NCI-H2029 treated with DMSO at 0.1 percent for 48 hours (cell line): ENCODE measurements around the gene UBR3.
"Not testable (repeated sequence)": the region's sequence is repeated elsewhere in the genome, so short reads cannot be mapped to it uniquely, and the experiment has no call there.

Source experiments
- DNase-seq: peaks from one replicate; lab custom pipeline; 2025; lab: John Stamatoyannopoulos, UW

UBR3 gene

GRCh38 chr2:169955940-169956339 is 128.7 kb downstream of the UBR3 start:
- no peak for DNase-seq

DNA sequence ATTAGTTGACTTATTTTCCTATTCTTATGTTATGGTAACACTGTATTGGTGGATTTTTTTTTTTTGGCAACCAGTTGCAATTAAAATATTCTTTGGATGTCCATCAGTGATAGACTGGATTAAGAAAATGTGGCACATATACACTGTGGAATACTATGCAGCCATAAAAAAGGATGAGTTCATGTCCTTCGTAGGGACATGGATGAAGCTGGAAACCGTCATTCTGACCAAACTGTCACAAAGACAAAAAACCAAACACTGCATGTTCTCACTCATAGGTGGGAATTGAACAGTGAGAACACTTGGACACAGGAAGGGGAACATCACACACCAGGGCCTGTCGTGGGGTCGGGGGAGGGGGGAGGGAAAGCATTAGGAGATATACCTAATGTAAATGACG is 130.0 kb downstream of the UBR3 start:
- DNase-seq: not testable (repeated sequence)

DNA sequence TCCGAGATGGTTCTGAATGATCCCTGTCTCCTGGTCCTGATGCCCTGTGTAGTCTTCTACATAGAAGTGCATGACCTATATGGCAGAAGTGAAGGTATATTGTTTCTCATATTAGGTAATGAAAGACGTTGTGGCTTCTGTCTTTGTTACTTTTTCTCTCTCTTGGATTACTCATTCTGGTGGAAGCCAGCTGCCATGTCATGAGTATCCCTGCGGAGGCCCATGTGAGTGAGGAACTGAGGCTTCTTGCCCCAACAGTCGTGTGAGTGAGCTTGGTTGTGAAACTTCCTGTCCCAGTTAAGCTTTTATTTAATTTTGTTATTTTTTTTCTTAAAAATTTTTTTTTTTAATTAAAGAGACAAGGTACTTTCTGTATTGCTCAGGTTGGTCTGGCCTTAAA is 134.7 kb downstream of the UBR3 start:
- DNase-seq: no peak

DNA sequence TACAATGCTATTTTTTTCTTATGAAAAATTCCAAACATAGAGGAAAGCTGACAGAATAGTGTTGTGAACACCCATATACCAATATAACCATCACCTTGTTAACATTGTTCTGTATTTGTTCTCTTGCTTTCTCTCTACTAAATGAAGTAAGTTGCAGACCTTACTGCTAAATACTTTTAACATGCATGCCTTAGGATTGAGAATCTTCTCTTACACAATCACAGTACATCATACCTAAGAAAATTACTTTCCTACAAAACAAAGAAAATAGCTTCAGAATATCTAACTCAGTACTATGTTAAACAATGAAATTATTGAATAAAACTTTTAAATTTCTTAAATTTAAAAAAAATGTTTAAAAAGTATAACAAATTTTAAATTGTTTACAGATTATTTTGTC is 136.5 kb downstream of the UBR3 start:
- DNase-seq: no peak

DNA sequence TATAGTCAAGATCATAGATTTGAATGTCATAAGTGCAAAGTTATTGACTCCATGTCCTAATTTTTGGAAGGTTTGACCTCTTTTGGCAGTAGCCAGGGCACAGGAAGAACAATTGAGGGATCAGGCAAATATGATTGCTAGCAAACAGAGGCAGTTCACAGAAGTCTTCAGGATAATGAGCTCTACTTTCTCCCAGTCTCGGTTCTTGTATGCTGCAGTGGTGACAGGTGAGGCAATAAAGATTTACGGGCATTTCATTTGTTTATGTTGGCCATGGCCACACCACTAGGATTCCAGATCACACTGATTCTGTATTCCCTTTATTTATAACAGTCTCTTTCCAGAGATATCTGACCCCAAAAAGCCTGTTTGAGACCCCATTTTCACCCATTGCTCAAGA is 137.5 kb downstream of the UBR3 start:
- no peak for DNase-seq

- DNase-seq: no peak
These were observed 138.2 kb downstream of the UBR3 start for GRCh38 chr2:169965495-169965894.

GRCh38 chr2:169966454-169966853 is 139.2 kb downstream of the UBR3 start:
- DNase-seq: no peak

GRCh38 chr2:169968743-169969142 is 141.5 kb downstream of the UBR3 start:
- DNase-seq: no peak

- DNase-seq: no peak
These were observed 148.0 kb downstream of the UBR3 start for GRCh38 chr2:169975221-169975620.

- DNase-seq: no peak
These were observed 149.1 kb downstream of the UBR3 start for GRCh38 chr2:169976335-169976851.

GRCh38 chr2:169977530-169977929 is 150.3 kb downstream of the UBR3 start:
- DNase-seq: no peak

GRCh38 chr2:169978402-169979017 is 151.3 kb downstream of the UBR3 start:
- no peak for DNase-seq

GRCh38 chr2:169979025-169979424 is 151.8 kb downstream of the UBR3 start:
- no peak for DNase-seq

- DNase-seq: no peak
These were observed 152.7 kb downstream of the UBR3 start for GRCh38 chr2:169980001-169980400.

DNA sequence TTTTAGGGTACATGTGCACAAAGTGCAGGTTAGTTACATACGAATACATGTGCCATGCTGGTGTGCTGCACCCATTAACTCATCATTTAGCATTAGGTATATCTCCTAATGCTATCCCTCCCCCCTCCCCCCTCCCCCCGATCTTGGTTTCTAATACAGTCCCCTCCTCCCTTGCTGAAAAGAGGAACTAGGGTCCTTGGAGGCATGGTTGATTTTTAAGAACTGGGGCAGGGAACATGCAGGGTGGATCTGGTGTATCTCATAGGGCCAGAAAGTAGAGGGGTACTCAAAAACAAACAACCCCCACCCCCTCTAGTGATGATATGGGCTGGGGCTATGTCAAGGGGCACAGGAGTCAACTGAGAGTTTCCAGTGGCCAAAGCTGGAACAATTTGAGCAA is 153.4 kb downstream of the UBR3 start:
- DNase-seq: no peak

GRCh38 chr2:169982929-169983328 is 155.7 kb downstream of the UBR3 start:
- DNase-seq: no peak

- no peak for DNase-seq
These were observed 156.3 kb downstream of the UBR3 start for GRCh38 chr2:169983506-169983905.

- no peak for DNase-seq
These were observed 156.9 kb downstream of the UBR3 start for GRCh38 chr2:169984145-169984544.

- DNase-seq: no peak
These were observed 167.5 kb downstream of the UBR3 start for GRCh38 chr2:169994752-169995151.

- no peak for DNase-seq
These were observed 170.1 kb downstream of the UBR3 start for GRCh38 chr2:169997140-169997887.

DNA sequence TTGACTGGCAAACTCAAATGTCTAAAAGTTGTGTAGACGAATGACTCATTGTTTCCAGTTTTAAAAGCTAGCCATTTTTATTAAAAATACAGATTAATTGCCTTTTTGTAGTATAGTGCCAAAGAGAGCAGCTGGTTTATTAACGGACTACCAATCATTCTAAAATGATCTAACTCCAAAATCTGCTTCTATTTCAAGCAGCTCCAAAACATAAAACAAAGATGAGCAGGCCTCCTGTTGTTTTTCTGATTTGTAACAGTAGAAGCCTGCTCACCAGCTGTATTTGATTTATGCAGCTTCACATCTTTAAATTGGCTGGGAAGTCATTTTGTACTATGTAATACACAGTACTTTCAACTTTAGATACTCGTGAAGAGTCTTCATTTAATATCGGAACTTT is 171.8 kb downstream of the UBR3 start:
- DNase-seq: no peak

- DNase-seq: no peak
These were observed 174.8 kb downstream of the UBR3 start for GRCh38 chr2:170002096-170002495.

DNA sequence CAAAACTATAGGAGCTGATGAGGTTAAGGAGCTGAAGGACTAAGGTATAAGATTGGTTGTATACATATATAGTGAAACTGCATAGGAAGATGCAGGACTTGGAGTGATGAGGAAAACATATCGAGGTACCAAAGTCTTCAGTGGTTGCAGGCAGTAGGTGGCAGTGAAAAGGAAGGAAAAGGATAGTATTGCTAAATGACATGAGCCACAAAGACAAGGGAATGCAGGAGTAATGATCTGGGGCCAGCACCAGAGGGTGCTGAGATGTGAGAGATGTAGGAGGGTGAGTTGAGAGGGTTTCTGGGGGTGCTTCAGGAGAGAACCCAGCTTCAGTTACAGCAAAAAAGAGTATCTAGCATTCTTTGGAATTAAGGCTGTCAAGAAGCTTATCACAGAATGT is 178.4 kb downstream of the UBR3 start:
- no peak for DNase-seq
